HL-60 (cell line): ENCODE data around the gene PLXDC2.

Experiments
- SPI1 ChIP-seq: IDR thresholded peaks from 2 replicates; pipeline ENCODE4 v1.6.1; 2012; ENCODE audit warnings: low read depth, mild to moderate bottlenecking, borderline replicate concordance
- TF ChIP-seq, protein P1 (sequence below): IDR thresholded peaks from one replicate; pipeline ENCODE4 v1.5.1; 2011; ENCODE audit warnings: low read length, control low read depth, inconsistent platforms; ENCODE audit not compliant: insufficient read depth
- TF ChIP-seq, protein P2 (sequence below): IDR thresholded peaks from 2 replicates; pipeline ENCODE4 v1.6.1; 2012; ENCODE audit warnings: low read depth; ENCODE audit not compliant: insufficient replicate concordance

DNA sequence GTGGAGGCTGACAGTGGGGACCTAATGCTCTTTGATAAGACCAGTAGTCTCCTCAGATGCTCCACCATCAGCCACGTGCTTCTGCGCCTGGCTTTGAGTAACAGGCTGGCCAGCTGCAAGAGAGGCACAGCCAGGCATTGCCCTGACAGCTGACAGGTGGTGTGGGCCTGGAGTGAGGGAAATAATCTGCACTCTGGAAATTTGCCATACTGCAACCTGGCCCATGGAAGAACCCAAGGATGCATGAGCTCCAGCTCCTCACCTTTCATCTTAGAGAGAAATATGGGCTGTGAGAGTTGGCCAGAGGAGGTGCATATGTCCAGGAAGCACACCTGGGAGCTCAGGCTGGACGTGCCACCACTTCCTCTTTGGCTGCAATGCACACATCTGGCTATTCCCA, 118.9 kb downstream of the PLXDC2 start:
- TF ChIP-seq, protein P1, sequence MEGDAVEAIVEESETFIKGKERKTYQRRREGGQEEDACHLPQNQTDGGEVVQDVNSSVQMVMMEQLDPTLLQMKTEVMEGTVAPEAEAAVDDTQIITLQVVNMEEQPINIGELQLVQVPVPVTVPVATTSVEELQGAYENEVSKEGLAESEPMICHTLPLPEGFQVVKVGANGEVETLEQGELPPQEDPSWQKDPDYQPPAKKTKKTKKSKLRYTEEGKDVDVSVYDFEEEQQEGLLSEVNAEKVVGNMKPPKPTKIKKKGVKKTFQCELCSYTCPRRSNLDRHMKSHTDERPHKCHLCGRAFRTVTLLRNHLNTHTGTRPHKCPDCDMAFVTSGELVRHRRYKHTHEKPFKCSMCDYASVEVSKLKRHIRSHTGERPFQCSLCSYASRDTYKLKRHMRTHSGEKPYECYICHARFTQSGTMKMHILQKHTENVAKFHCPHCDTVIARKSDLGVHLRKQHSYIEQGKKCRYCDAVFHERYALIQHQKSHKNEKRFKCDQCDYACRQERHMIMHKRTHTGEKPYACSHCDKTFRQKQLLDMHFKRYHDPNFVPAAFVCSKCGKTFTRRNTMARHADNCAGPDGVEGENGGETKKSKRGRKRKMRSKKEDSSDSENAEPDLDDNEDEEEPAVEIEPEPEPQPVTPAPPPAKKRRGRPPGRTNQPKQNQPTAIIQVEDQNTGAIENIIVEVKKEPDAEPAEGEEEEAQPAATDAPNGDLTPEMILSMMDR = no peak
- TF ChIP-seq SPI1 = no peak
- TF ChIP-seq, protein P2, sequence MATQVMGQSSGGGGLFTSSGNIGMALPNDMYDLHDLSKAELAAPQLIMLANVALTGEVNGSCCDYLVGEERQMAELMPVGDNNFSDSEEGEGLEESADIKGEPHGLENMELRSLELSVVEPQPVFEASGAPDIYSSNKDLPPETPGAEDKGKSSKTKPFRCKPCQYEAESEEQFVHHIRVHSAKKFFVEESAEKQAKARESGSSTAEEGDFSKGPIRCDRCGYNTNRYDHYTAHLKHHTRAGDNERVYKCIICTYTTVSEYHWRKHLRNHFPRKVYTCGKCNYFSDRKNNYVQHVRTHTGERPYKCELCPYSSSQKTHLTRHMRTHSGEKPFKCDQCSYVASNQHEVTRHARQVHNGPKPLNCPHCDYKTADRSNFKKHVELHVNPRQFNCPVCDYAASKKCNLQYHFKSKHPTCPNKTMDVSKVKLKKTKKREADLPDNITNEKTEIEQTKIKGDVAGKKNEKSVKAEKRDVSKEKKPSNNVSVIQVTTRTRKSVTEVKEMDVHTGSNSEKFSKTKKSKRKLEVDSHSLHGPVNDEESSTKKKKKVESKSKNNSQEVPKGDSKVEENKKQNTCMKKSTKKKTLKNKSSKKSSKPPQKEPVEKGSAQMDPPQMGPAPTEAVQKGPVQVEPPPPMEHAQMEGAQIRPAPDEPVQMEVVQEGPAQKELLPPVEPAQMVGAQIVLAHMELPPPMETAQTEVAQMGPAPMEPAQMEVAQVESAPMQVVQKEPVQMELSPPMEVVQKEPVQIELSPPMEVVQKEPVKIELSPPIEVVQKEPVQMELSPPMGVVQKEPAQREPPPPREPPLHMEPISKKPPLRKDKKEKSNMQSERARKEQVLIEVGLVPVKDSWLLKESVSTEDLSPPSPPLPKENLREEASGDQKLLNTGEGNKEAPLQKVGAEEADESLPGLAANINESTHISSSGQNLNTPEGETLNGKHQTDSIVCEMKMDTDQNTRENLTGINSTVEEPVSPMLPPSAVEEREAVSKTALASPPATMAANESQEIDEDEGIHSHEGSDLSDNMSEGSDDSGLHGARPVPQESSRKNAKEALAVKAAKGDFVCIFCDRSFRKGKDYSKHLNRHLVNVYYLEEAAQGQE = no peak
